ENCODE data around the gene HAX1. TPM values are rescaled to one million over a fixed set of nuclear protein-coding genes. Genes with fewer than 3 reads are reported as not detected.

The HAX1 gene
- total RNA-seq, 1 donor from 2014 or later, result 82.2 TPM

GRCh38 chr1:154260127-154260526 lies 12.3 kb upstream of the HAX1 start:
- Histone ChIP-seq H3K36me3 (ENCODE audit: insufficient read depth, low read length) (peaks cover 91% of the 10 kb centered on the region), H3K79me2 (ENCODE audit: insufficient read depth, low read length) (peaks cover 35% of the 10 kb centered on the region)
- no peak for FAIRE-seq

GRCh38 chr1:154263465-154264332 lies 8.7 kb upstream of the HAX1 start:
- H3K4me3 Mint-ChIP-seq (ENCODE audit: unreplicated experiment), result peak overlapping the region; percentile 17
- Histone ChIP-seq H4K20me1 (ENCODE audit: insufficient read depth, low read length) (peaks cover 66% of the 10 kb centered on the region), H3K27me3 (ENCODE audit: insufficient read depth, low read length) (no peaks in the 10 kb centered on the region), H3K4me1 (ENCODE audit: insufficient read depth, low read length) (peaks cover 9% of the 10 kb centered on the region), H3K9me3 (ENCODE audit: insufficient read depth, low read depth, low read length) (no peaks in the 10 kb centered on the region), H3K9ac (ENCODE audit: low read length) (no peak overlapping the region), H3K79me2 (ENCODE audit: insufficient read depth, low read length) (peaks cover 31% of the 10 kb centered on the region), H3K27ac (ENCODE audit: low read depth, low read length) (peak overlapping the region; percentile 2), H3K36me3 (ENCODE audit: insufficient read depth, low read length) (peaks cover 74% of the 10 kb centered on the region), H2AFZ (ENCODE audit: low read depth, low read length) (no peak overlapping the region), H3K4me2 (ENCODE audit: low read length) (no peak overlapping the region), H3K4me3 (ENCODE audit: insufficient read depth, low read depth, low read length) (no peak overlapping the region)
- peak overlapping the region; percentile 36 for H3K27ac Mint-ChIP-seq (ENCODE audit: unreplicated experiment)
- peaks cover 20% of the 10 kb centered on the region for H3K4me1 Mint-ChIP-seq (ENCODE audit: low read depth, unreplicated experiment)
- no peaks in the 10 kb centered on the region for H3K27me3 Mint-ChIP-seq (ENCODE audit: low read depth, unreplicated experiment)
- DNase-seq (ENCODE audit: low read depth), result peak; percentile 26
- peaks cover 34% of the 10 kb centered on the region for H3K36me3 Mint-ChIP-seq (ENCODE audit: low read depth, unreplicated experiment)
- FAIRE-seq, result no peak
- TF ChIP-seq EZH2 (IDR thresholded peaks at IDR 0.05; ENCODE audit: insufficient read depth, low read length) (no peak), CTCF (IDR thresholded peaks at IDR 0.05; ENCODE audit: insufficient read depth, low read depth, low read length) (no peak)
- H3K9me3 Mint-ChIP-seq (ENCODE audit: unreplicated experiment), result no peaks in the 10 kb centered on the region

More at GRCh38 chr1:154260127-154260526, 12.3 kb upstream of the HAX1 start:
- Histone ChIP-seq H3K4me3 (ENCODE audit: insufficient read depth, low read depth, low read length) (no peak overlapping the region), H3K27me3 (ENCODE audit: insufficient read depth, low read length) (no peaks in the 10 kb centered on the region), H4K20me1 (ENCODE audit: insufficient read depth, low read length) (peaks cover 82% of the 10 kb centered on the region), H3K9ac (ENCODE audit: low read length) (no peak overlapping the region), H3K9me3 (ENCODE audit: insufficient read depth, low read depth, low read length) (no peaks in the 10 kb centered on the region), H2AFZ (ENCODE audit: low read depth, low read length) (no peak overlapping the region), H3K4me2 (ENCODE audit: low read length) (no peak overlapping the region), H3K4me1 (ENCODE audit: insufficient read depth, low read length) (peaks cover 9% of the 10 kb centered on the region), H3K27ac (ENCODE audit: low read depth, low read length) (no peak overlapping the region)
- H3K9me3 Mint-ChIP-seq (ENCODE audit: unreplicated experiment), result no peaks in the 10 kb centered on the region
- peaks cover 19% of the 10 kb centered on the region for H3K4me1 Mint-ChIP-seq (ENCODE audit: low read depth, unreplicated experiment)
- H3K27me3 Mint-ChIP-seq (ENCODE audit: low read depth, unreplicated experiment), result no peaks in the 10 kb centered on the region
- peaks cover 43% of the 10 kb centered on the region for H3K36me3 Mint-ChIP-seq (ENCODE audit: low read depth, unreplicated experiment)
- DNase-seq (ENCODE audit: low read depth), result no peak
- no peak overlapping the region for H3K27ac Mint-ChIP-seq (ENCODE audit: unreplicated experiment)
- no peak overlapping the region for H3K4me3 Mint-ChIP-seq (ENCODE audit: unreplicated experiment)
- no peak for TF ChIP-seq EZH2 (IDR thresholded peaks at IDR 0.05; ENCODE audit: insufficient read depth, low read length)

GRCh38 chr1:154264454-154264853 lies 8.0 kb upstream of the HAX1 start:
- Histone ChIP-seq H3K9ac (ENCODE audit: low read length) (no peak overlapping the region), H3K79me2 (ENCODE audit: insufficient read depth, low read length) (peaks cover 31% of the 10 kb centered on the region), H3K9me3 (ENCODE audit: insufficient read depth, low read depth, low read length) (no peaks in the 10 kb centered on the region), H3K36me3 (ENCODE audit: insufficient read depth, low read length) (peaks cover 75% of the 10 kb centered on the region), H3K27me3 (ENCODE audit: insufficient read depth, low read length) (no peaks in the 10 kb centered on the region), H4K20me1 (ENCODE audit: insufficient read depth, low read length) (peaks cover 64% of the 10 kb centered on the region), H3K27ac (ENCODE audit: low read depth, low read length) (peak overlapping the region; percentile 2), H3K4me1 (ENCODE audit: insufficient read depth, low read length) (peaks cover 9% of the 10 kb centered on the region), H3K4me3 (ENCODE audit: insufficient read depth, low read depth, low read length) (no peak overlapping the region), H2AFZ (ENCODE audit: low read depth, low read length) (no peak overlapping the region), H3K4me2 (ENCODE audit: low read length) (no peak overlapping the region)
- Mint-ChIP-seq H3K27ac (ENCODE audit: unreplicated experiment) (no peak overlapping the region), H3K4me3 (ENCODE audit: unreplicated experiment) (no peak overlapping the region), H3K4me1 (ENCODE audit: low read depth, unreplicated experiment) (peaks cover 20% of the 10 kb centered on the region), H3K36me3 (ENCODE audit: low read depth, unreplicated experiment) (peaks cover 31% of the 10 kb centered on the region), H3K27me3 (ENCODE audit: low read depth, unreplicated experiment) (no peaks in the 10 kb centered on the region), H3K9me3 (ENCODE audit: unreplicated experiment) (no peaks in the 10 kb centered on the region)
- peak; percentile 14 for DNase-seq (ENCODE audit: low read depth)
- FAIRE-seq, result no peak
- no peak for TF ChIP-seq CTCF (IDR thresholded peaks at IDR 0.05; ENCODE audit: insufficient read depth, low read depth, low read length)
- no peak for TF ChIP-seq EZH2 (IDR thresholded peaks at IDR 0.05; ENCODE audit: insufficient read depth, low read length)

Measured in astrocyte (in vitro differentiated cells and primary cell).